ENCODE measurements around the gene RICTOR. TPM values are rescaled to one million over a fixed set of nuclear protein-coding genes. Genes with fewer than 3 reads are reported as not detected.
A peak's percentile ranks its signal among the peaks of the same experiment; 100 is the strongest.

RICTOR gene
- total and polyA plus RNA-seq, 2 of the 4 experiments (the other 2 are of a cell fraction), result 4.1 to 35.7 TPM

DNA sequence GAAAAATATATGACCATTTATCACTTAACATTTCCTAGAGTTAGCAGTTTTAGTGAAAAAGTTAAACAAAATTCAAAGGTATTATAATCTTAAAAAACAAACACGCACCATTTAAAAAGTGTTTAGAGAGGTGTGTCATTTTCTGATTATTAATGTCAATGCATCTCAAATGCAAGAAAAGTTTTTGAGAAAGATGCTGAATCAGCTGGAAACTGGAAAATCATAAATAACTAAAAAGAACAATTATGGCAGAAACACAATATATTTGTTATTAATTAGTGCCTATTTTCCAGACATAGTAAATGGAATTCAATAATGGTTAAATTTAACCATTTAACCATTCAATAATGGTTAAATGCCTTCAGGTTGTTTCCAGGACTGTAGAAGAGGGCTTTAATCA lies 64.9 kb downstream of the RICTOR start:
- ChIA-PET POLR2A (ENCODE audit: unreplicated experiment) (no interaction called here), CTCF (no interaction called here)
- H3K4me1 ChIP-seq (ENCODE audit: control insufficient read depth, insufficient read depth, low read length), result peaks cover 2% of the 10 kb centered on the region
- H3K18ac ChIP-seq (ENCODE audit: low read depth, low read length), result no peak overlapping the region
- H2AK9ac ChIP-seq (replicated peaks; ENCODE audit: low read depth, low read length, poor library complexity), result no peak overlapping the region
- no peaks in the 10 kb centered on the region; the same call in 1 of the 2 replicates for H3K9me1 ChIP-seq (ENCODE audit: insufficient read depth, low read length)
- no peak for ATAC-seq (ENCODE audit: low read depth)
- TF ChIP-seq MAFK (IDR thresholded peaks at IDR 0.05; ENCODE audit: low read depth, low read length), result peak; percentile 92
- TF ChIP-seq RCOR1 (IDR thresholded peaks at IDR 0.05; ENCODE audit: insufficient replicate concordance, low read length), result no peak
- no peak overlapping the region for H4K5ac ChIP-seq (ENCODE audit: low read depth, low read length)
- no peak overlapping the region for H2BK15ac ChIP-seq (ENCODE audit: low read depth, low read length)
- no peak overlapping the region for H3K4me2 ChIP-seq (ENCODE audit: low read depth, low read length)
- H2BK120ac ChIP-seq (ENCODE audit: low read depth, low read length), result no peak overlapping the region
- no peak overlapping the region for H2BK5ac ChIP-seq (ENCODE audit: low read depth, low read length, poor library complexity, severe bottlenecking)
- no peak overlapping the region for H3K56ac ChIP-seq (ENCODE audit: extremely low read depth, insufficient read depth, low read length)
- H3K27ac ChIP-seq (ENCODE audit: insufficient read depth, low read length), result no peak overlapping the region
- no peak overlapping the region; a peak in 1 of 4 replicates for H4K8ac ChIP-seq (ENCODE audit: low read depth in 2 of 2, low read length in 2 of 2)
- no peaks in the 10 kb centered on the region for H4K20me1 ChIP-seq (ENCODE audit: insufficient read depth, low read length)
- dilution Hi-C loops (cut with HindIII; ENCODE audit: low sequenced_read_pairs, unreplicated experiment), result no loop called here
- H3K4me3 ChIP-seq (ENCODE audit: insufficient read depth, low read depth, low read length), result no peak overlapping the region
- H3K9ac ChIP-seq (ENCODE audit: low read depth, low read length), result no peak overlapping the region
- no peak overlapping the region for H3K23ac ChIP-seq (ENCODE audit: low read depth, low read length)
- no peak for DNase-seq
- BruUV-seq (replicated peaks), result no TSS peak
- no CpG with 5 or more reads among the region's 1 CpG for WGBS, 2 experiments (ENCODE audit: extremely low coverage in 2 of 2, insufficient read length in 1 of 2)
- intact Hi-C loops (cut with micrococcal nuclease), result no loop called here
- H3K79me1 ChIP-seq (ENCODE audit: low read depth in 1 of 2, low read length in 2 of 2), result peaks cover 14 to 42% of the 10 kb centered on the region in 2 experiments
- H2AFZ ChIP-seq (replicated peaks; ENCODE audit: low read length, poor library complexity), result no peak overlapping the region
- H3K14ac ChIP-seq (replicated peaks; ENCODE audit: low read depth, low read length), result no peak overlapping the region
- H2BK20ac ChIP-seq (ENCODE audit: low read depth, low read length), result no peak overlapping the region
- no peak overlapping the region for H4K91ac ChIP-seq (ENCODE audit: insufficient read depth, low read depth, low read length)
- no peaks in the 10 kb centered on the region for H3K27me3 ChIP-seq (ENCODE audit: control insufficient read depth, insufficient read depth, low read length)
- no peak overlapping the region for H2AK5ac ChIP-seq (ENCODE audit: low read depth, low read length)
- peaks cover 5% of the 10 kb centered on the region for H3K9me3 ChIP-seq (ENCODE audit: control insufficient read depth, insufficient read depth, low read length)
- in situ Hi-C loops (cut with MboI; ENCODE audit: low sequenced_read_pairs), result no loop called here
- H3K4ac ChIP-seq (ENCODE audit: low read depth, low read length), result no peak overlapping the region
- peaks cover 12% of the 10 kb centered on the region for H3K36me3 ChIP-seq (ENCODE audit: control insufficient read depth, insufficient read depth, low read length)
